Caco-2 (cell line): ENCODE results near the gene FGF14. TPM values are rescaled to one million over a fixed set of nuclear protein-coding genes. Genes with fewer than 3 reads are reported as not detected.

Experiments
- BruUV-seq: library from RNA; stranded (reverse); fragments of 400-500 nt; replicated peaks from 2 replicates; lab custom pipeline; 2021; lab: Mats Ljungman, UMichigan
- CTCF ChIA-PET: fragments of 300-600 bp; sonication (Branson Sonifier 250); formaldehyde crosslinking; loops from one replicate; lab custom pipeline; 2022; ENCODE audit warnings: antibody characterized with exemption; lab: Charles Lee
- POLR2A ChIA-PET: fragments of 300-600 bp; sonication (Branson Sonifier 250); formaldehyde crosslinking; loops from one replicate; lab custom pipeline; 2022; ENCODE audit warnings: antibody characterized with exemption; lab: Charles Lee
- DNase-seq, 2 experiments: peaks; one replicate each; pipeline versions ENCODE4 v3.0.0 to v3.0.0-alpha.2; 2020 to 2022
- H3K27me3 ChIP-seq: replicated peaks from 2 replicates; pipeline ENCODE4 v1.6.0; 2011; ENCODE audit warnings: low read length; ENCODE audit not compliant: control insufficient read depth, insufficient read depth
- H3K36me3 ChIP-seq: 2 replicates; pipeline ENCODE4 v1.5.1; 2011; ENCODE audit warnings: low read length; ENCODE audit not compliant: control insufficient read depth, insufficient read depth
- H3K4me1 ChIP-seq: fragments of 250-450 bp; sonication (Bioruptor Pico); 2 replicates; pipeline ENCODE4 v1.5.1; 2020; ENCODE audit warnings: mild to moderate bottlenecking
- H3K4me3 ChIP-seq: 2 replicates; pipeline ENCODE4 v1.5.1; 2011; ENCODE audit warnings: low read depth, mild to moderate bottlenecking, control low read depth, low read length
- H3K9me3 ChIP-seq: fragments of 250-450 bp; sonication (Bioruptor Pico); 2 replicates; pipeline ENCODE4 v1.5.1; 2020; ENCODE audit warnings: mild to moderate bottlenecking, moderate library complexity
- H3K27ac Mint-ChIP-seq: one replicate; pipeline ENCODE4 v1.8.0; 2022; ENCODE audit warnings: mixed read lengths; ENCODE audit not compliant: unreplicated experiment
- H3K27me3 Mint-ChIP-seq: one replicate; pipeline ENCODE4 v1.8.0; 2022; ENCODE audit warnings: mixed read lengths; ENCODE audit not compliant: insufficient read depth, unreplicated experiment
- H3K36me3 Mint-ChIP-seq: one replicate; pipeline ENCODE4 v1.8.0; 2022; ENCODE audit warnings: mild to moderate bottlenecking, mixed read lengths; ENCODE audit not compliant: insufficient read depth, unreplicated experiment
- H3K4me1 Mint-ChIP-seq: one replicate; pipeline ENCODE4 v1.8.0; 2022; ENCODE audit warnings: low read depth, mixed read lengths; ENCODE audit not compliant: unreplicated experiment
- H3K4me3 Mint-ChIP-seq: one replicate; pipeline ENCODE4 v1.8.0; 2022; ENCODE audit warnings: mild to moderate bottlenecking, moderate library complexity, mixed read lengths; ENCODE audit not compliant: unreplicated experiment
- H3K9me3 Mint-ChIP-seq: one replicate; pipeline ENCODE4 v1.8.0; 2022; ENCODE audit warnings: mixed read lengths; ENCODE audit not compliant: unreplicated experiment
- CTCF ChIP-seq, 2 experiments: fragments of 200-600 bp in 1 of 2; IDR thresholded peaks; 1 replicate in 1 of 2; 2 replicates in 1 of 2; pipeline versions ENCODE4 v1.5.1 to v1.8.0; 2011 to 2022; ENCODE audit warnings: antibody characterized with exemption in 1 of 2, control low read depth in 1 of 2, inconsistent platforms in 1 of 2, low read depth in 1 of 2, low read length in 1 of 2, mild to moderate bottlenecking in 1 of 2, moderate library complexity in 1 of 2; ENCODE audit not compliant: insufficient read depth in 1 of 2, severe bottlenecking in 1 of 2, unreplicated experiment in 1 of 2
- intact Hi-C: fragments of 100-400 bp; cut with micrococcal nuclease; formaldehyde crosslinking; loops from one replicate; pipeline ENCODE4 v1.10.0; 2022; ENCODE audit not compliant: unreplicated experiment
- total RNA-seq: library from RNA; stranded (reverse); gene quantifications from 2 replicates; pipeline ENCODE4 v1.2.3, GENCODE V29; 2022

FGF14 gene
- total RNA-seq, 1 experiment from 2014 or later, result not detected

DNA sequence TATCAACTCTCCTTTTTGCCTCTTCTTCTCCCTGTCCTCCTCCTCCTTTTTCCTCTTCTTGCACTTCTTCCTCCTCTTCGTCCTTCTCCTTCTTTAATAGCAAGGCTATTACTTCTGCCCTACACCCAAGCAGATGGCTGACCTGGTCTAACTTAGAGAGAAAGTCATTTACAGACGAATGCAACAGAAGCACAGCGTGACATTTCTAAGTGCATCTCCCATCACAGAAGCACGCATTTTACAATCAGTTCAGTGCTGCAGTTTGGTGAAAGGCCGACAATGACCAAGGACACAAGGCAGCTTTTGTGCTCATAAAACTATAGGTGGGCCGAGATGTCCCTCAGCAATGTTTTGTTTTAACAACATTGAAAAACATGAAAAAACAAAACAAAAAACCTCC lies 231.5 kb downstream of the FGF14 start:
- CTCF ChIA-PET, result no interaction called here
- no TSS peak for BruUV-seq
- no peaks in the 10 kb centered on the region for H3K4me1 ChIP-seq
- Mint-ChIP-seq H3K4me1 (no peaks in the 10 kb centered on the region), H3K27me3 (peaks cover 2% of the 10 kb centered on the region), H3K9me3 (no peaks in the 10 kb centered on the region), H3K27ac (no peak overlapping the region), H3K4me3 (no peak overlapping the region), H3K36me3 (no peaks in the 10 kb centered on the region)
- POLR2A ChIA-PET, result no interaction called here
- H3K27me3 ChIP-seq, result no peaks in the 10 kb centered on the region
- no peaks in the 10 kb centered on the region for H3K36me3 ChIP-seq
- intact Hi-C loops, result no loop called here
- no peak for DNase-seq
- no peaks in the 10 kb centered on the region for H3K9me3 ChIP-seq
- no peak for TF ChIP-seq CTCF (IDR thresholded peaks at IDR 0.05; ENCODE audit: insufficient read depth in 1 of 2, low read depth in 1 of 2, low read length in 1 of 2, severe bottlenecking in 1 of 2, unreplicated experiment in 1 of 2)
- no peak overlapping the region for H3K4me3 ChIP-seq

- POLR2A ChIA-PET, result no interaction called here
- no peaks in the 10 kb centered on the region for H3K27me3 ChIP-seq
- H3K4me3 ChIP-seq, result no peak overlapping the region
- DNase-seq, result no peak
- intact Hi-C loops, result no loop called here
- Mint-ChIP-seq H3K4me1 (no peaks in the 10 kb centered on the region), H3K27ac (no peak overlapping the region), H3K36me3 (no peaks in the 10 kb centered on the region), H3K27me3 (peaks cover 5% of the 10 kb centered on the region), H3K4me3 (no peak overlapping the region), H3K9me3 (no peaks in the 10 kb centered on the region)
- CTCF ChIA-PET, result no interaction called here
- BruUV-seq, result no TSS peak
- no peaks in the 10 kb centered on the region for H3K36me3 ChIP-seq
- TF ChIP-seq CTCF (IDR thresholded peaks at IDR 0.05; ENCODE audit: insufficient read depth in 1 of 2, low read depth in 1 of 2, low read length in 1 of 2, severe bottlenecking in 1 of 2, unreplicated experiment in 1 of 2), result no peak
- no peaks in the 10 kb centered on the region for H3K9me3 ChIP-seq
- no peaks in the 10 kb centered on the region for H3K4me1 ChIP-seq
Observed at GRCh38 chr13:102169471-102170015, 232.3 kb downstream of the FGF14 start.

DNA sequence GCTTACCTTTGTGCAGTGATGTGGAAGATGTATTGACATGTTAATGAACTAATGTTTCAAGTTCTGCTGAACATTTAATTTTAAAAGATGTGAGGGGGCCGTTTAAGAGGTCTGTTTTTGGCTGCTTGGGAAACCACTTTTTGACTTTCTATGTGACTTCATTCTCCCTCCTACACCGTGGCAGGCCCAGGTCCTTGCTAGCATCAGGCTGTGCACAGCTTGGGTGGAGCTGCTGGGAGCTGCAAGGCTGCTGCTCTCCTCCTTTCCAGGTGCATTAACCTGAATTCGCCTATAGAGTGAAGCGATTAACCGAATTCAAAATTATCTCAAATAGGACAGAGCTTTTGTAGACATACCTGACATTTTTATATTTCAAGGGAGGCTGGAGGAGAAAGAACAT lies 249.1 kb downstream of the FGF14 start:
- Mint-ChIP-seq H3K9me3 (no peaks in the 10 kb centered on the region), H3K27ac (no peak overlapping the region), H3K36me3 (no peaks in the 10 kb centered on the region), H3K4me1 (no peaks in the 10 kb centered on the region), H3K27me3 (peaks cover 4% of the 10 kb centered on the region), H3K4me3 (no peak overlapping the region)
- no peak overlapping the region for H3K4me3 ChIP-seq
- POLR2A ChIA-PET, result no interaction called here
- no peaks in the 10 kb centered on the region for H3K36me3 ChIP-seq
- no peaks in the 10 kb centered on the region for H3K27me3 ChIP-seq
- intact Hi-C loops, result no loop called here
- TF ChIP-seq CTCF (IDR thresholded peaks at IDR 0.05; ENCODE audit: insufficient read depth in 1 of 2, low read depth in 1 of 2, low read length in 1 of 2, severe bottlenecking in 1 of 2, unreplicated experiment in 1 of 2), result no peak
- H3K9me3 ChIP-seq, result no peaks in the 10 kb centered on the region
- H3K4me1 ChIP-seq, result no peaks in the 10 kb centered on the region
- no TSS peak for BruUV-seq
- CTCF ChIA-PET, result no interaction called here
- no peak for DNase-seq
